ENCODE data around the gene PRDM15.

Gene PRDM15

DNA sequence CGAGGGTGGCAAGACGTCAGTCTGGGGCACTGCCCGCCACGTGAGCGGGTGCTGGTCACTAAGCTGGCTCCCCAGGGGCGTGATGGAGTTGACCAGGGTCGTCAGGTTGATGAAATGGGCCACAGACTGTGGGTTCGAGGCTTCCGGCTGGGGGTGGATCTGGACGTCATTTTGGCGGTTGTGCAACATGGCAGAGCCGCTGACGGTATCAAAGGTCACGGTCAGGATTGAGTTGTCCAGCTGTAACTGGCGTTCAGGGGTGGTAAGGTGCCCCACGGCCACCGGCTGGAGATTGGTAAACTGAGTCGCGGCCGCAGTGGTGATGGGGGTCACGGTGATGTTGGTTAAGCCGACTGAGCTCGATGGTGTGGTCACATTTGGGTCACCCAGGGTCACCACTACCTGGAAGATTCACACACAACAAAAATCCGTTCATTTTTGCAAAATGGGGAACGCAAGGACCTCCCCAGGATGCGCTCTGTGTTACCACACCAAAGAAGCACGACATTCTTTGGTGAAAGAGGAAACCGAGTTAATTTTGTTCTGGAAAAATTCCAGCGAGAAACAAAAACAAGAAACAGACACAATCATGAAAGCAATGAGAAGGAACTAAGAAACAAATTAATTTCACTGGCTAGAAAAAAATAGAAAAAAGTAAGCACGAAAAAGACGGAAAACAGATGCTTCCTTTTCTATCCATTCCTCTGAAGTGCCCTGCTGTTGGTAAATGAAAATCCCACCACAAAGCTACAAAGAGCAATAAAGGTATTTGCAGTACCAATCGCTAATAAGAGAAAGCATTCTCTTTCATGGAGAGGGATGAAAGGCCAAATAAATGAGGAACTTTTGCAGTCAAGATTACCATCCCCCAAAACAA is 77.6 kb downstream of the PRDM15 start:
- no peak overlapping the region for H3K9ac ChIP-seq (ENCODE audit: low read length)
- WGBS (ENCODE audit: extremely low coverage, insufficient coverage, insufficient read length), result no CpG with 5 or more reads among the region's 32 CpGs
- H2AFZ ChIP-seq (ENCODE audit: insufficient read depth, low read length, poor library complexity), result no peak overlapping the region
- no peak overlapping the region for H2AK5ac ChIP-seq (ENCODE audit: low read length)
- peaks cover under 1% of the 10 kb centered on the region for H3K9me3 ChIP-seq (ENCODE audit: insufficient read depth, low read depth, low read length)
- no peak overlapping the region for H2BK5ac ChIP-seq (ENCODE audit: low read depth, low read length, poor library complexity)
- no peak overlapping the region for H3K14ac ChIP-seq (ENCODE audit: low read length)
- H3K27ac ChIP-seq (ENCODE audit: low read depth, low read length), result no peak overlapping the region
- no peak overlapping the region for H4K8ac ChIP-seq (ENCODE audit: low read depth, low read length)
- H2BK12ac ChIP-seq (ENCODE audit: low read length), result no peak overlapping the region
- no peak overlapping the region for H2BK120ac ChIP-seq (ENCODE audit: insufficient read depth, low read length, poor library complexity)
- peaks cover 2 to 3% of the 10 kb centered on the region in 2 experiments for H3K4me1 ChIP-seq (ENCODE audit: control insufficient read depth in 1 of 2, insufficient read depth in 2 of 2, low read length in 2 of 2)
- no peak overlapping the region for H3K4me3 ChIP-seq (ENCODE audit: low read depth, low read length)
- no peaks in the 10 kb centered on the region for H3K79me2 ChIP-seq (ENCODE audit: control insufficient read depth, insufficient read depth, low read length, poor library complexity)
- H4K91ac ChIP-seq (ENCODE audit: low read depth, low read length), result no peak overlapping the region
- no peak overlapping the region for H3K4me2 ChIP-seq (ENCODE audit: low read length)
- DNase-seq, result peak; percentile 61 to 77
- no peak overlapping the region for H3K23ac ChIP-seq (ENCODE audit: low read length)
- no peaks in the 10 kb centered on the region for H3K79me1 ChIP-seq (ENCODE audit: low read length)
- no peak overlapping the region for H3K18ac ChIP-seq (ENCODE audit: low read length)
- no peak overlapping the region for H3K4ac ChIP-seq (ENCODE audit: low read depth, low read length)
- H3K36me3 ChIP-seq (ENCODE audit: control insufficient read depth in 1 of 2, insufficient read depth in 2 of 2, low read length in 2 of 2), result peaks cover 20 to 29% of the 10 kb centered on the region in 2 experiments
- no peak overlapping the region for H4K12ac ChIP-seq (ENCODE audit: low read depth, low read length)
- no peaks in the 10 kb centered on the region for H3K27me3 ChIP-seq (ENCODE audit: insufficient read depth, low read length)

DNA sequence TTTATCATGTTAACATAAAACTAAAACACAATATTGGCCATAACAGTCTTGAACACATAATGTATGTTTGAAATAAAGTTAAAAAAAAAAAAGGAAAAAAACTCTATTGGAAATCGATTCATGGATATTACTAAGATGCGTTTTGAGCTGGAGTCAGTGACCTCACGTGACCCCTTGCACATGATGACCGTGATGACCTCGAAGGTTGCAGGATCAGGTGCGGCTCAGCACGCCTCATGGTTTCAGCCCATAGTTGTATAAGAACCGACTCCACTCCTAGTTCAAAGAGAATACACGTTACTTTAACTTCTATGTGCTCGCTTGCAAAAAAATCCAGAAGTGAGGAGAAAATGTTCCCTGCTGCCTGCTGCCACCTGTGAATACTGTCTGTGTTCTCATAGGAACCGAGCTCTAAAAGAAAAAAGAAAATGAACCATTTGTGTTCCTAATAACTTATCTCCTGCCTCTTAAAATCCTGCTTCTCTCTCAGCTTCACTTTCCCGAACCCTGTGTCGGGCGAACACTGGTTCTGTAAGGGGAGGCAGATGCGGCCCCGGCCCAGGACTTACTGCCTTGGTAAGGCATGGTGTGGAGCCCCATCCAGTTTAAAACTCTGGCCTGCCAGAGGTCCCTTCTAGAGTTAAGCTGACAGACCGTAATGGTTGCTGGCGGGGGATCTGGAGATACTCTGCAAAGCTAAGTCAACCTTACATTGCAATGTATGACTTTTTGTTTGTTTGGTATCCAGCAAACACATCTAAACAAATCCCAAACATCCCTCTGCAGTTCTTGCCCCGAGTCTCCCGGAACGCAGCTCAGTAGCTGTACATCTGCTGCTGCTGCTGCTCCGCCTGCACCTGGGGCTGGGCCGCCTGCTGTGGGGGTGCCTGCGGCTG is 78.5 kb downstream of the PRDM15 start:
- Histone ChIP-seq H3K27me3 (ENCODE audit: insufficient read depth, low read length) (no peaks in the 10 kb centered on the region), H3K14ac (ENCODE audit: low read length) (no peak overlapping the region), H3K79me2 (ENCODE audit: control insufficient read depth, insufficient read depth, low read length, poor library complexity) (no peaks in the 10 kb centered on the region), H3K9me3 (ENCODE audit: insufficient read depth, low read depth, low read length) (no peaks in the 10 kb centered on the region), H3K4me1 (ENCODE audit: control insufficient read depth in 1 of 2, insufficient read depth in 2 of 2, low read length in 2 of 2) (peaks cover 5 to 7% of the 10 kb centered on the region in 2 experiments), H4K12ac (ENCODE audit: low read depth, low read length) (no peak overlapping the region), H4K8ac (ENCODE audit: low read depth, low read length) (no peak overlapping the region), H2AFZ (ENCODE audit: insufficient read depth, low read length, poor library complexity) (no peak overlapping the region), H2AK5ac (ENCODE audit: low read length) (no peak overlapping the region), H3K4me3 (ENCODE audit: low read depth, low read length) (no peak overlapping the region), H2BK120ac (ENCODE audit: insufficient read depth, low read length, poor library complexity) (no peak overlapping the region), H4K91ac (ENCODE audit: low read depth, low read length) (no peak overlapping the region), H3K27ac (ENCODE audit: low read depth, low read length) (no peak overlapping the region), H2BK5ac (ENCODE audit: low read depth, low read length, poor library complexity) (no peak overlapping the region), H3K79me1 (ENCODE audit: low read length) (no peaks in the 10 kb centered on the region), H3K4me2 (ENCODE audit: low read length) (no peak overlapping the region), H3K23ac (ENCODE audit: low read length) (no peak overlapping the region), H3K36me3 (ENCODE audit: control insufficient read depth in 1 of 2, insufficient read depth in 2 of 2, low read length in 2 of 2) (peaks cover 20 to 29% of the 10 kb centered on the region in 2 experiments), H3K18ac (ENCODE audit: low read length) (no peak overlapping the region), H2BK12ac (ENCODE audit: low read length) (no peak overlapping the region), H3K9ac (ENCODE audit: low read length) (no peak overlapping the region), H3K4ac (ENCODE audit: low read depth, low read length) (no peak overlapping the region)
- no CpG with 5 or more reads among the region's 24 CpGs for WGBS (ENCODE audit: extremely low coverage, insufficient coverage, insufficient read length)
- DNase-seq, result peak in 1 of 2 donors; percentile 80

DNA sequence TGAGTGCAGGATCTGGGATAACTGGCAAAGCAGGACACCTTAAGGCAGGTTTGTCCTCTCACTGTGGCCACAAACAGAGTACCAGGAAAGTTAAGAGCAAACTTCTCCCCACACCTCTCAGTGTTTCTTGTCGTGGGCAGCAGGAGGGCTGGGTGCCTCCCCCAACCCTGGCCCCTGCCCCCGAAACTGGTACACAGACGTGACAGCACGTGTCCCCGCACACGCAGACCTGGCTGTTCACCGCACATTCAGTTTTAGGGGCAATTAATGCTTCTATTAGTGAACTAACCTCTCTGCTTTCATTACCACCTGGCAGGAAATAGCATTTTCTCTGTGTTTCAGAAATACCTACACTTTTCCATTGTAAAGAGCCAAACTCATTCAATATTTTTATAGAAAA is 79.4 kb downstream of the PRDM15 start:
- Histone ChIP-seq H3K4me3 (ENCODE audit: low read depth, low read length) (no peak overlapping the region), H3K79me2 (ENCODE audit: control insufficient read depth, insufficient read depth, low read length, poor library complexity) (no peaks in the 10 kb centered on the region), H3K27ac (ENCODE audit: low read depth, low read length) (no peak overlapping the region), H3K4ac (ENCODE audit: low read depth, low read length) (no peak overlapping the region), H4K91ac (ENCODE audit: low read depth, low read length) (no peak overlapping the region), H3K14ac (ENCODE audit: low read length) (no peak overlapping the region), H2BK120ac (ENCODE audit: insufficient read depth, low read length, poor library complexity) (no peak overlapping the region), H3K18ac (ENCODE audit: low read length) (no peak overlapping the region), H3K27me3 (ENCODE audit: insufficient read depth, low read length) (no peaks in the 10 kb centered on the region), H2AFZ (ENCODE audit: insufficient read depth, low read length, poor library complexity) (no peak overlapping the region), H3K36me3 (ENCODE audit: control insufficient read depth in 1 of 2, insufficient read depth in 2 of 2, low read length in 2 of 2) (peaks cover 20 to 29% of the 10 kb centered on the region in 2 experiments), H3K23ac (ENCODE audit: low read length) (no peak overlapping the region), H2AK5ac (ENCODE audit: low read length) (no peak overlapping the region), H2BK12ac (ENCODE audit: low read length) (no peak overlapping the region), H2BK5ac (ENCODE audit: low read depth, low read length, poor library complexity) (no peak overlapping the region), H3K9ac (ENCODE audit: low read length) (peak overlapping the region; percentile 48), H3K79me1 (ENCODE audit: low read length) (no peaks in the 10 kb centered on the region), H3K4me1 (ENCODE audit: control insufficient read depth in 1 of 2, insufficient read depth in 2 of 2, low read length in 2 of 2) (peaks cover 5 to 7% of the 10 kb centered on the region in 2 experiments), H4K12ac (ENCODE audit: low read depth, low read length) (no peak overlapping the region), H3K4me2 (ENCODE audit: low read length) (no peak overlapping the region), H4K8ac (ENCODE audit: low read depth, low read length) (no peak overlapping the region), H3K9me3 (ENCODE audit: insufficient read depth, low read depth, low read length) (no peaks in the 10 kb centered on the region)
- DNase-seq, result no peak
- no CpG with 5 or more reads among the region's 7 CpGs for WGBS (ENCODE audit: extremely low coverage, insufficient coverage, insufficient read length)

- no peak overlapping the region for H4K91ac ChIP-seq (ENCODE audit: low read depth, low read length)
Observed at GRCh38 chr21:41798326-41798725, 80.8 kb downstream of the PRDM15 start.

More at GRCh38 chr21:41798326-41798725, 80.8 kb downstream of the PRDM15 start:
- Histone ChIP-seq H4K12ac (ENCODE audit: low read depth, low read length) (no peak overlapping the region), H3K4ac (ENCODE audit: low read depth, low read length) (no peak overlapping the region), H4K8ac (ENCODE audit: low read depth, low read length) (no peak overlapping the region), H3K14ac (ENCODE audit: low read length) (no peak overlapping the region), H2AFZ (ENCODE audit: insufficient read depth, low read length, poor library complexity) (no peak overlapping the region), H3K18ac (ENCODE audit: low read length) (no peak overlapping the region), H3K4me2 (ENCODE audit: low read length) (no peak overlapping the region), H3K4me3 (ENCODE audit: low read depth, low read length) (no peak overlapping the region), H3K4me1 (ENCODE audit: control insufficient read depth in 1 of 2, insufficient read depth in 2 of 2, low read length in 2 of 2) (peaks cover 5 to 7% of the 10 kb centered on the region in 2 experiments), H3K9me3 (ENCODE audit: insufficient read depth, low read depth, low read length) (peaks cover 2% of the 10 kb centered on the region), H2BK5ac (ENCODE audit: low read depth, low read length, poor library complexity) (no peak overlapping the region), H3K23ac (ENCODE audit: low read length) (no peak overlapping the region), H2BK12ac (ENCODE audit: low read length) (no peak overlapping the region), H2AK5ac (ENCODE audit: low read length) (no peak overlapping the region), H3K9ac (ENCODE audit: low read length) (no peak overlapping the region), H3K79me2 (ENCODE audit: control insufficient read depth, insufficient read depth, low read length, poor library complexity) (no peaks in the 10 kb centered on the region), H2BK120ac (ENCODE audit: insufficient read depth, low read length, poor library complexity) (no peak overlapping the region), H3K27ac (ENCODE audit: low read depth, low read length) (no peak overlapping the region), H3K36me3 (ENCODE audit: control insufficient read depth in 1 of 2, insufficient read depth in 2 of 2, low read length in 2 of 2) (peaks cover 17 to 26% of the 10 kb centered on the region in 2 experiments), H3K27me3 (ENCODE audit: insufficient read depth, low read length) (no peaks in the 10 kb centered on the region), H3K79me1 (ENCODE audit: low read length) (no peaks in the 10 kb centered on the region)
- DNase-seq, result no peak
- WGBS (ENCODE audit: extremely low coverage, insufficient coverage, insufficient read length), result no CpG with 5 or more reads among the region's 20 CpGs
